ENCODE data around the gene DHX32.

The DHX32 gene

GRCh38 chr10:125802739-125803138 lies 78.4 kb downstream of the DHX32 start:
- FAIRE-seq = no peak

- FAIRE-seq = no peak
Measured at GRCh38 chr10:125802131-125802530, 79.0 kb downstream of the DHX32 start.

GRCh38 chr10:125801574-125801973 lies 79.5 kb downstream of the DHX32 start:
- no peak for FAIRE-seq

GRCh38 chr10:125799451-125800182 lies 81.5 kb downstream of the DHX32 start:
- no peak for FAIRE-seq

- no peak for FAIRE-seq
Measured at GRCh38 chr10:125797994-125798662, 83.0 kb downstream of the DHX32 start.

GRCh38 chr10:125797424-125797823 lies 83.7 kb downstream of the DHX32 start:
- no peak for FAIRE-seq

GRCh38 chr10:125795637-125796190 lies 85.4 kb downstream of the DHX32 start:
- FAIRE-seq = no peak

GRCh38 chr10:125795128-125795527 lies 86.0 kb downstream of the DHX32 start:
- no peak for FAIRE-seq

- FAIRE-seq = no peak
Measured at GRCh38 chr10:125792342-125793300, 88.5 kb downstream of the DHX32 start.

GRCh38 chr10:125788156-125789034 lies 92.7 kb downstream of the DHX32 start:
- FAIRE-seq = no peak

Data from islet of Langerhans (tissue), 1 donor.